Tibial artery (tissue), 4 donors: ENCODE data around the gene SYNGR3.

Source experiments
- DNase-seq, 2 donors: peaks; one replicate each; pipeline ENCODE4 v3.0.0-alpha.2; 2019
- H3K27ac ChIP-seq, 2 donors: fragments of 200-600 bp; sonication (generic) in 1 of 2; 1 replicate in 1 of 2; 2 replicates in 1 of 2; pipeline ENCODE4 v1.5.1; 2018 to 2019; ENCODE audit warnings: mild to moderate bottlenecking in 1 of 2
- H3K27me3 ChIP-seq, 2 donors: fragments of 200-600 bp; sonication (generic) in 1 of 2; one replicate each; pipeline versions ENCODE4 v1.5.1 to v1.6.0; 2016 to 2019
- H3K36me3 ChIP-seq, 3 donors: fragments of 200-600 bp; sonication (generic) in 2 of 3; one replicate each; pipeline ENCODE4 v1.5.1; 2016 to 2019; ENCODE audit warnings: mild to moderate bottlenecking in 2 of 3
- H3K4me1 ChIP-seq, 4 donors: fragments of 200-600 bp; sonication (generic) in 2 of 4; 1 replicate in 3 of 4; 2 replicates in 1 of 4; pipeline ENCODE4 v1.5.1; 2016 to 2019
- H3K4me3 ChIP-seq, 2 donors: fragments of 200-600 bp; sonication (generic) in 1 of 2; 1 replicate in 1 of 2; 2 replicates in 1 of 2; pipeline ENCODE4 v1.5.1; 2018 to 2019; ENCODE audit warnings: mild to moderate bottlenecking in 2 of 2
- H3K9me3 ChIP-seq, 3 donors: fragments of 200-600 bp; sonication (generic) in 1 of 3; one replicate each; pipeline ENCODE4 v1.5.1; 2016 to 2019
- CTCF ChIP-seq, 2 experiments: fragments of 200-600 bp in 1 of 2; fragments of 450-650 bp in 1 of 2; IDR thresholded peaks; one replicate each; pipeline ENCODE4 v1.5.1; 2017 to 2019; ENCODE audit warnings: antibody characterized with exemption in 2 of 2, mild to moderate bottlenecking in 1 of 2, moderate library complexity in 1 of 2
- intact Hi-C: fragments of 100-400 bp; cut with DNase I; formaldehyde crosslinking; loops from one replicate; pipeline ENCODE4 v1.15.0; 2023; ENCODE audit warnings: low total_unique reads

SYNGR3 gene

DNA sequence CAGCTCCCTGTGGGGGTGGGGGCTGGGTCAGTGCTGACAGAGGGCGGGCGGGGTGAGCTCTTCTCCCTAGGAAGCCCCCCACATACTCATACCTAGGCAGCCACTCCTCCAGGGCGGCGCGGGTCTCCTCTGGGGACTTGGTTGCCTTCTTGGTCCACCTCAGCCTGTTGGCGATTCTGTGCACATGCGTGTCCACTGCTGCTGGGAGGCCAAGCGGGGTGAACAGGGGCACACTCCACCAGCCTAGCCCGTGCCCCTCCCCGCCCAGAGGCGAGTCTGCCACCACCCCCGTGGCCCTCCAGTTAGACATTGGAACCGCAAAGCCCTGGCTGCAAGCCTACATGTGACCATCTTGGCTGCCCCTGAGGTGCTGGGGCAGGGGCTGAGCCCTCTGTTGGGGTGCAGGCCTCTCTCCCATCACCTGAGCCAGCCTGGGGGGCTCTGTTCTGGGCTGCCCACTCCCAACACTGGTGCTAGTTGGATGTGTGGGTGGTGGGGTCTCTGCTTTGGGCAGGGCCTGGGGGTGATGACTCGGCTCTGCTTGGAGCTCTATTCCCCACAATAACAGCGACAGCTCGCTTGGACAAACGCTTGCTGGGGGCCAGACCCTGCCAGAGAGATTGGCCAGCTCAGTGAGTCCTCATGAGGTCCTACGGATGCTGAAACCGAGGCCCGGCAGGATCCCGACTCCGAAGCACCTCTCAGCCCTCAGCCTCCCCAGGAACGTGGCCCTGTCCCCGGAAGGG lies 50.4 kb downstream of the SYNGR3 start:
- intact Hi-C loops: no loop called here
- no peak overlapping the region for H3K4me3 ChIP-seq
- peaks cover 2 to 78% (median 60%) of the 10 kb centered on the region in 4 donors for H3K4me1 ChIP-seq
- H3K9me3 ChIP-seq: no peaks in the 10 kb centered on the region
- peak overlapping the region; percentile 96 to 98 for H3K27ac ChIP-seq
- no peak for DNase-seq
- no peak for TF ChIP-seq CTCF (IDR thresholded peaks at IDR 0.05)
- H3K36me3 ChIP-seq: peaks cover 0 to 41% (median 15%) of the 10 kb centered on the region in 3 donors
- no peaks in the 10 kb centered on the region for H3K27me3 ChIP-seq

DNA sequence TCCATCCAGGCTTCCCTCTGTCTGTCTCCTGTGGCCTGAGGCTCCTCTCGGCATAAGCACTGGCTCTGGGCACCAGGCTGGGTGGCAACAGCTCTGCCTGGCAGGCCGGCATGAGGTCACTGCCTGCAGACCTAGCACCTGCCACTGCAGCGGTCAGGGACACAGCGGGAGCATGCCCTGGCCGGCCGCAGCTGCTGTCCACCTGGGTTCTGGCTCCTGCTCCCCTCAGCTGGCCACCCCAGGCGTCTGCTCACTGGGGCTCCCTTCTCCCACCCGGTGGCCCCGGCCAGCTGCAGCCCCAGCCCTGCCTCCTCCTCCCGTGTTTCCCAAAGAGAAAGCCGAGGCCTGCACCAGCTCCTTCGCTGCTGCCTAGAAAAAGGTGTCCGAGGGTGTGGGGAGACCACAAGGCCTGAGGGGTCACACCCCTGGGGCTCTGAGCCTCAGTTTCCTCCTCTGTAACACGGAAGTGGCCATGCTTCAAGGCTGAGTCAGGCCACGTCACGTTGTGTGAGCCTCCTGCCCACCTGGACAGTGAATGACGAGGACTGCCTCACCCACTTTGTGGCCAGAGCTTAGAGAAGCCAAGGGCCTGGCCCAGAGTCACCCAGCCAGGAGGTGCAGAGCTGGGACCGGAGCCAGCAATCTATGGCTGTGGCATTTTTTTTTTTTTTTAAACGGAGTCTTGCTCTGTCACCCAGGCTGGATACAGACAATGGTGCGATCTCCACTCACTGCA lies 51.2 kb downstream of the SYNGR3 start:
- no peak for DNase-seq
- intact Hi-C loops: no loop called here
- Histone ChIP-seq H3K27ac (peak overlapping the region; percentile 96 to 98), H3K36me3 (peaks cover 0 to 41% (median 15%) of the 10 kb centered on the region in 3 donors), H3K9me3 (no peaks in the 10 kb centered on the region), H3K27me3 (no peaks in the 10 kb centered on the region), H3K4me3 (no peak overlapping the region), H3K4me1 (peaks cover 0 to 74% (median 55%) of the 10 kb centered on the region in 4 donors)
- TF ChIP-seq CTCF (IDR thresholded peaks at IDR 0.05): no peak

DNA sequence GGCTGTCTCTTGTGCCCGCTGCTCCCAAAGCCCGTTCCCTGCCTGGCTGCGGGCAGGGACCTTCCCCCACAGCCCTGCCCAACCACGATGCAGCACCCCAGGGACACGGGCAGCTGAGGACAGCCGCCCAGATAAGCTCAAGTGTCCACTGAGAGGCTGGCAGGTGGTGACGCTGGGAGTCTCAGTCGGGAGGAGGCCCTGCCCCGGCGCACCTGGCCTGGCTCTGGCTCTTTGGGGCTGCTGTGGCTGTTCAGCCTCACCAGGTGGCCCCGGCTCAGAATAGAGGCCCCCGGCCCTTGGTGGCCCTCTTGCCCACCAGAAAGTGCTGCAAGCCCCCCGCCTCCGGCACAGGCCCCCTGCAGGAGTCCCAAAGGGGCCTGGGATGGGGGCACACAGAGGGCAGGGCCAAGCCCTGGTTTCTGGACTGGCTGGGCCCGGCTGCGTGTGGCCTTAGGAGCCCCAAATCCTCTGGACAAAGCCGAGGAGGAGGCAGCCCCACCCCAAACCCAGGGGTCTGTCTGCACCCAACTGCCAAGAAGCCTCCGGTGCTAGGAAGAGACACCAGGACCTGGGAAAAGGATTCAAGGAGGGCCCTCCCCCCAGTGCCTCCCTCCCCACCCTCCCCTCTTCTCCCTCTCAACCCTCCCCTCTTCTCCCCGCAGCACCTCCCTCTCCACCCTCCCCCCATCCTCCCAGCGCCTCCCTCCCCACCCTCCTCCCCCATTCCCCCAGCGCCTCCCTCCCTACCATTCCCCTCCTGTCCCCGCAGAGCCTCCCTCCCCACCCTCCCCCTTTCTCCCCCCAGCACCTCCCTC lies 52.6 kb downstream of the SYNGR3 start:
- no peak for DNase-seq
- TF ChIP-seq CTCF (IDR thresholded peaks at IDR 0.05): no peak
- Histone ChIP-seq H3K27ac (peak overlapping the region in 1 of 2 donors; percentile 12), H3K27me3 (no peaks in the 10 kb centered on the region), H3K4me3 (no peak overlapping the region), H3K4me1 (peaks cover 2 to 74% (median 53%) of the 10 kb centered on the region in 4 donors), H3K36me3 (peaks cover 0 to 30% (median 13%) of the 10 kb centered on the region in 3 donors), H3K9me3 (no peaks in the 10 kb centered on the region)
- intact Hi-C loops: no loop called here

DNA sequence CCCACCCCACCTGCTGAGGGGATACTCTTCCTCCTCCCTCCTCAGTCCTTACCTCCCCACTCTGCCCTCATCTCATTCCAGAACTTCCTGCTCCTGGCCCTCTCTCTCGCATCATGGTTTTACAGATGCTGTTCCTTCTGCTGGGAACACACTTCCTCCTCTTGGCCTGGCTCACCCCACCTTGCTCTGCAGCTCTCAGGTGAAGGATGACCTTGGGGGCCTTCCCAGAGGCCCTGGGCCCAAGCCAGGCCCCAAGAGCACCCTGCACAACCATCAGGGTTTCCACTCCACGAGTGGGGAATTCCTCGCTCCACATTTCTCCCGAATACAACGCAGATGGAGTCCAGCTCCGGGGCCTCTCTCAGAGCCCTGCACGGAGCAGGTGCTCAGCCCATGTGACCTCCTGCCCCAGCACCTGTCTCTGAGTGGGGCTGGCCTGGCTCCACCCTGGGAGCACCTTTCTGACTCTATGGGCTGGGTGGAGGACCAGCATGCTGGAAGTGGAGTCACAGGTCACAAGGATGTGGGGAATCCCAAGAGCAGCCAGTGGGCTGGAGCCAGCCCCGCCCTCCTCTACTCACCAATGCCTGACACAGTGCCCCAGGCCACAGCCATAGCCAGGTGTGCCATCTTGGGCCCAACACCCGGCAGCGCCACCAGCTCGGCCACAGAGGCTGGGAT lies 53.4 kb downstream of the SYNGR3 start:
- Histone ChIP-seq H3K27ac (peak overlapping the region; percentile 27 to 40), H3K9me3 (no peaks in the 10 kb centered on the region), H3K4me1 (peaks cover 5 to 69% (median 45%) of the 10 kb centered on the region in 4 donors), H3K4me3 (no peak overlapping the region), H3K36me3 (peaks cover 0 to 25% (median 5%) of the 10 kb centered on the region in 3 donors), H3K27me3 (no peaks in the 10 kb centered on the region)
- intact Hi-C loops: no loop called here
- no peak for TF ChIP-seq CTCF (IDR thresholded peaks at IDR 0.05)
- no peak for DNase-seq
